H1 (cell line): ENCODE data around the gene VIT. TPM values are rescaled to one million over a fixed set of nuclear protein-coding genes. Genes with fewer than 3 reads are reported as not detected.
A peak's percentile ranks its signal among the peaks of the same experiment; 100 is the strongest.

Experiments
- CTCF ChIA-PET: fragments of 300-600 bp; sonication (Branson Sonifier 250); formaldehyde crosslinking; loops from one replicate; lab custom pipeline; 2021; ENCODE audit not compliant: partially characterized antibody; lab: Charles Lee
- POLR2A ChIA-PET: fragments of 300-600 bp; sonication (Branson Sonifier 250); formaldehyde crosslinking; loops from one replicate; lab custom pipeline; 2021; ENCODE audit warnings: inconsistent platforms; ENCODE audit not compliant: partially characterized antibody; lab: Charles Lee
- DNase-seq, 2 experiments: peaks; one replicate each; pipeline versions ENCODE4 v3.0.0 to v3.0.0-alpha.2; 2010 to 2022; ENCODE audit warnings: low spot score in 2 of 2, low read depth in 1 of 2, mixed read lengths in 1 of 2
- FAIRE-seq: peaks from 2 replicates; lab custom pipeline; 2011; peaks lifted over from hg19 to GRCh38; lab: Jason Lieb, UNC
- H2AFZ ChIP-seq: 2 replicates; pipeline ENCODE4 v1.8.1; 2012; ENCODE audit warnings: low read length, inconsistent platforms
- H2AK5ac ChIP-seq: 2 replicates; pipeline ENCODE4 v1.6.1; 2013; ENCODE audit warnings: low read depth, low read length
- H2BK120ac ChIP-seq: replicated peaks from 2 replicates; pipeline ENCODE3; 2013; ENCODE audit warnings: low read depth, low read length, inconsistent platforms
- H2BK12ac ChIP-seq: 2 replicates; pipeline ENCODE4 v1.6.1; 2013; ENCODE audit warnings: low read depth, low read length
- H2BK15ac ChIP-seq: 2 replicates; pipeline ENCODE4 v1.6.1; 2013; ENCODE audit warnings: low read length
- H2BK20ac ChIP-seq: 2 replicates; pipeline ENCODE4 v1.6.1; 2013; ENCODE audit warnings: low read length
- H2BK5ac ChIP-seq: 2 replicates; pipeline ENCODE4 v1.6.1; 2013; ENCODE audit warnings: low read depth, low read length
- H3K14ac ChIP-seq: 2 replicates; pipeline ENCODE4 v1.6.1; 2013; ENCODE audit warnings: inconsistent platforms; ENCODE audit not compliant: insufficient read length
- H3K18ac ChIP-seq: 2 replicates; pipeline ENCODE4 v1.6.1; 2013; ENCODE audit warnings: low read length; ENCODE audit errors: extremely low read depth
- H3K23ac ChIP-seq: 2 replicates; pipeline ENCODE4 v1.6.1; 2013; ENCODE audit warnings: inconsistent platforms; ENCODE audit not compliant: insufficient read length
- H3K23me2 ChIP-seq: 2 replicates; pipeline ENCODE4 v1.6.1; 2013; ENCODE audit warnings: low read depth, low read length
- H3K27ac ChIP-seq: 2 replicates; pipeline ENCODE4 v1.6.1; 2011; ENCODE audit warnings: low read depth, low read length, inconsistent platforms
- H3K27me3 ChIP-seq, 4 experiments: replicated peaks in 1 of 4; 1 replicate in 1 of 4; 2 replicates in 3 of 4; pipeline versions ENCODE4 v1.6.1 to v1.8.1; 2011 to 2013; ENCODE audit warnings: low read length in 3 of 4, mild to moderate bottlenecking in 3 of 4, inconsistent platforms in 2 of 4, mixed read lengths in 2 of 4, moderate library complexity in 1 of 4; ENCODE audit not compliant: control insufficient read depth in 3 of 4, insufficient read depth in 3 of 4; ENCODE audit errors: extremely low read depth in 1 of 4
- H3K36me3 ChIP-seq, 4 experiments: 2 replicates each; pipeline versions ENCODE4 v1.6.1 to v1.8.1; 2011 to 2013; ENCODE audit warnings: mild to moderate bottlenecking in 4 of 4, low read length in 3 of 4, moderate library complexity in 2 of 4, control low read depth in 1 of 4, inconsistent platforms in 1 of 4; ENCODE audit not compliant: insufficient read depth in 4 of 4, control insufficient read depth in 2 of 4
- H3K4ac ChIP-seq: replicated peaks from 2 replicates; pipeline ENCODE3; 2013; ENCODE audit warnings: low read length, low read depth, mixed read lengths, inconsistent platforms; ENCODE audit not compliant: insufficient read length
- H3K4me1 ChIP-seq, 4 experiments: replicated peaks in 1 of 4; 1 replicate in 1 of 4; 2 replicates in 3 of 4; pipeline versions ENCODE4 v1.6.1 to v1.8.1; 2011 to 2013; ENCODE audit warnings: low read length in 3 of 4, inconsistent platforms in 2 of 4, mixed read lengths in 1 of 4; ENCODE audit not compliant: insufficient read depth in 4 of 4, control insufficient read depth in 3 of 4
- H3K4me2 ChIP-seq, 2 experiments: 2 replicates each; pipeline versions ENCODE4 v1.6.1 to v1.8.1; 2011 to 2013; ENCODE audit warnings: low read depth in 2 of 2, low read length in 2 of 2, control low read depth in 1 of 2, inconsistent platforms in 1 of 2, mild to moderate bottlenecking in 1 of 2; ENCODE audit not compliant: insufficient read depth in 1 of 2
- H3K4me3 ChIP-seq, 4 experiments: fragments of 200-600, 300-600 bp in 1 of 4; sonication (generic), shearing (Covaris generic), sonication (Bioruptor Twin) in 1 of 4; 2 replicates each; pipeline versions ENCODE4 v1.5.1 to v1.8.1; 2011 to 2016; ENCODE audit warnings: low read length in 4 of 4, low read depth in 3 of 4, control low read depth in 2 of 4, inconsistent platforms in 2 of 4, mild to moderate bottlenecking in 2 of 4, mixed read lengths in 1 of 4, moderate library complexity in 1 of 4; ENCODE audit not compliant: insufficient read depth in 2 of 4; ENCODE audit errors: extremely low read depth in 1 of 4
- H3K56ac ChIP-seq: replicated peaks from 2 replicates; pipeline ENCODE3; 2013; ENCODE audit warnings: low read depth, mild to moderate bottlenecking, mixed read lengths, low read length, inconsistent platforms; ENCODE audit not compliant: insufficient read length
- H3K79me1 ChIP-seq: 2 replicates; pipeline ENCODE4 v1.6.1; 2013; ENCODE audit warnings: low read depth, low read length, control low read depth
- H3K79me2 ChIP-seq, 2 experiments: 2 replicates each; pipeline versions ENCODE4 v1.6.1 to v1.8.1; 2012 to 2013; ENCODE audit warnings: low read length in 2 of 2, mild to moderate bottlenecking in 2 of 2, inconsistent platforms in 1 of 2; ENCODE audit not compliant: insufficient read depth in 2 of 2, control insufficient read depth in 1 of 2
- H3K9ac ChIP-seq, 4 experiments: replicated peaks in 1 of 4; 1 replicate in 1 of 4; 2 replicates in 3 of 4; pipeline versions ENCODE4 v1.6.1 to v1.8.1; 2011 to 2013; ENCODE audit warnings: low read depth in 3 of 4, low read length in 3 of 4, control low read depth in 2 of 4, mild to moderate bottlenecking in 2 of 4, moderate library complexity in 2 of 4, inconsistent platforms in 1 of 4; ENCODE audit errors: extremely low read depth in 1 of 4
- H3K9me3 ChIP-seq, 2 experiments: 2 replicates each; pipeline versions ENCODE4 v1.6.1 to v1.8.1; 2012 to 2013; ENCODE audit warnings: mild to moderate bottlenecking in 2 of 2, moderate library complexity in 2 of 2, control low read depth in 1 of 2, inconsistent platforms in 1 of 2, low read depth in 1 of 2, low read length in 1 of 2, mixed read lengths in 1 of 2; ENCODE audit not compliant: insufficient read depth in 2 of 2
- H4K20me1 ChIP-seq, 2 experiments: replicated peaks in 1 of 2; 2 replicates each; pipeline versions ENCODE3 to v1.8.1; 2011 to 2013; ENCODE audit warnings: inconsistent platforms in 2 of 2, low read length in 2 of 2, mild to moderate bottlenecking in 1 of 2; ENCODE audit not compliant: insufficient read depth in 2 of 2, control insufficient read depth in 1 of 2
- H4K5ac ChIP-seq: 2 replicates; pipeline ENCODE4 v1.6.1; 2013; ENCODE audit warnings: low read length, low read depth, mixed read lengths, inconsistent platforms; ENCODE audit not compliant: insufficient read length
- H4K8ac ChIP-seq: 2 replicates; pipeline ENCODE4 v1.8.0; 2013; ENCODE audit warnings: mild to moderate bottlenecking, moderate library complexity, low read length, inconsistent platforms; ENCODE audit not compliant: insufficient read depth; ENCODE audit errors: extremely low read depth
- H4K91ac ChIP-seq: replicated peaks from 2 replicates; pipeline ENCODE3; 2013; ENCODE audit warnings: low read length, mixed read lengths, inconsistent platforms; ENCODE audit not compliant: insufficient read length
- CBX8 ChIP-seq: fragments of 300-800, 300-1000 bp; sonication (generic); IDR thresholded peaks from 2 replicates; pipeline ENCODE4 v1.7.1; 2016; ENCODE audit warnings: low read depth, low read length, borderline replicate concordance
- MAX ChIP-seq: IDR thresholded peaks from 2 replicates; pipeline ENCODE4 v1.6.1; 2012; ENCODE audit warnings: inconsistent platforms
- POLR2A ChIP-seq, 2 experiments: IDR thresholded peaks; 1 replicate in 1 of 2; 2 replicates in 1 of 2; pipeline ENCODE4 v1.6.1; 2011; ENCODE audit warnings: low read depth in 2 of 2, low read length in 2 of 2, mild to moderate bottlenecking in 2 of 2; ENCODE audit errors: control extremely low read depth in 1 of 2
- SIRT6 ChIP-seq: IDR thresholded peaks from one replicate; pipeline ENCODE4 v1.7.1; 2012; ENCODE audit warnings: low read length, inconsistent platforms
- WGBS, 2 experiments: shearing (Covaris generic) in 1 of 2; methylation state at CpG; one replicate each; pipeline versions ENCODE4 v1.1.6 to v1.1.7; 2013 to 2015; ENCODE audit warnings: low lambda C conversion rate in 2 of 2, mixed read lengths in 2 of 2, inconsistent platforms in 1 of 2, low coverage in 1 of 2, missing lambda C conversion rate in 1 of 2; ENCODE audit not compliant: insufficient replicate concordance in 2 of 2, insufficient coverage in 1 of 2, insufficient read length in 1 of 2; ENCODE audit errors: extremely low coverage in 1 of 2, missing lambda C conversion rate in 1 of 2; 5-methylcytosine and 5-hydroxymethylcytosine counted together
- polyA plus RNA-seq, 7 experiments: library from polyadenylated mRNA; depleted of rRNA in 3 of 7; stranded (reverse) in 5 of 7; unstranded in 2 of 7; fragments of >200 nt in 5 of 7; fragments of 200-250 nt in 2 of 7; gene quantifications; 1 replicate in 5 of 7; 2 replicates in 1 of 7; 4 replicates in 1 of 7; pipeline versions ENCODE4 v1.2.1 to v1.2.3, GENCODE V29; 2011 to 2013; ENCODE audit warnings: missing spikeins in 2 of 7, mixed read lengths in 2 of 7
- total RNA-seq: library from RNA; stranded (reverse); fragmentation: NEBNext Ultra II Directional; extraction: Animal tissue kit (Norgen Biotek cat#: 25700); gene quantifications from 2 replicates; pipeline ENCODE4 v1.2.1, GENCODE V29; 2021

The VIT gene
- total and polyA plus RNA-seq, 2 of the 8 experiments (the other 6 are each of a cell fraction or from before 2014, with no cell fraction given) = 0.03 TPM; not detected in 1

GRCh38 chr2:36711741-36712314, 15.3 kb downstream of the VIT start:
- no peak overlapping the region for H2BK20ac ChIP-seq
- H3K14ac ChIP-seq = no peak overlapping the region
- no peak overlapping the region for H3K9ac ChIP-seq
- H2BK15ac ChIP-seq = no peak overlapping the region
- no peak overlapping the region for H2BK5ac ChIP-seq
- no peak overlapping the region for H3K4me3 ChIP-seq
- no peak overlapping the region for H4K91ac ChIP-seq
- H2BK12ac ChIP-seq = no peak overlapping the region
- ChIA-PET POLR2A (no interaction called here), CTCF (interaction anchor here (1.4 kb wide), 1 partner anchor 71 kb away, joined by 3 read pairs; no protein-coding TSS in a partner anchor)
- peaks cover 0 to 11% of the 10 kb centered on the region in 2 experiments; a peak in 1 of 4 replicates for H3K9me3 ChIP-seq
- H3K56ac ChIP-seq = no peak overlapping the region
- no peak overlapping the region for H3K4me2 ChIP-seq
- no peak overlapping the region for H3K4ac ChIP-seq
- no peaks in the 10 kb centered on the region for H3K27me3 ChIP-seq
- no peak overlapping the region for H2BK120ac ChIP-seq
- 58% methylated on average over 5 of the region's 5 CpGs; no CpG with 5 or more reads in 1 of the 2 experiments for WGBS, 2 experiments
- H2AFZ ChIP-seq = no peak overlapping the region
- no peaks in the 10 kb centered on the region for H3K79me2 ChIP-seq
- H2AK5ac ChIP-seq = no peak overlapping the region
- H4K8ac ChIP-seq = no peak overlapping the region
- no peaks in the 10 kb centered on the region for H3K23me2 ChIP-seq
- peaks cover 0 to 6% (median 2%) of the 10 kb centered on the region in 4 experiments; a peak in 3 of 7 replicates for H3K4me1 ChIP-seq
- H3K27ac ChIP-seq = no peak overlapping the region
- no peak for FAIRE-seq
- H4K20me1 ChIP-seq = no peaks in the 10 kb centered on the region
- no peak overlapping the region for H3K18ac ChIP-seq
- H3K36me3 ChIP-seq = no peaks in the 10 kb centered on the region
- no peak overlapping the region for H3K23ac ChIP-seq
- H3K79me1 ChIP-seq = no peaks in the 10 kb centered on the region
- no peak overlapping the region for H4K5ac ChIP-seq
- TF ChIP-seq MAX = 0 out of 2 replicates have a peak, but pooled peaks have one; percentile 9
- no peak for TF ChIP-seq POLR2A (IDR thresholded peaks at IDR 0.05; ENCODE audit: control extremely low read depth in 1 of 2, low read depth in 2 of 2, low read length in 2 of 2)
- TF ChIP-seq CBX8 = no peak
- TF ChIP-seq SIRT6 = no peak
- peak in 1 of 2 experiments; percentile 20 for DNase-seq
